RWPE1 (cell line): Measurements from ENCODE around the gene AIMP1.
"Not testable (repeated sequence)": the region's sequence is repeated elsewhere in the genome, so short reads cannot be mapped to it uniquely, and the experiment has no call there.

Experiments
- CTCF ChIA-PET: fragments of 350-600 bp; sonication (Branson Sonifier 250); formaldehyde crosslinking; extraction: SDS; loops from one replicate; lab custom pipeline; 2021; lab: Yijun Ruan, JAX
- POLR2A ChIA-PET: fragments of 400-600 bp; formaldehyde crosslinking; extraction: SDS; loops from one replicate; lab custom pipeline; 2020; ENCODE audit warnings: antibody characterized with exemption; ENCODE audit not compliant: low non-redundant PET; lab: Yijun Ruan, JAX
- DNase-seq: peaks from one replicate; pipeline ENCODE4 v3.0.0; 2012; ENCODE audit warnings: low spot score
- H3K27ac ChIP-seq: fragments of 450-650 bp; 2 replicates; pipeline ENCODE4 v1.5.1; 2017
- CTCF ChIP-seq: fragments of 450-650 bp; conservative IDR thresholded peaks from 2 replicates; pipeline ENCODE4 v1.5.1; 2017; ENCODE audit warnings: low read depth, mild to moderate bottlenecking

The AIMP1 gene

GRCh38 chr4:106371161-106371560 is 54.8 kb downstream of the AIMP1 start:
- no peak overlapping the region for H3K27ac ChIP-seq
- no peak for DNase-seq
- POLR2A ChIA-PET = no interaction called here
- no peak for TF ChIP-seq CTCF
- CTCF ChIA-PET = interaction anchor here (0.6 kb wide), 1 partner anchor 45 kb away, joined by 3 read pairs; no protein-coding TSS in a partner anchor

GRCh38 chr4:106373026-106373425 is 56.7 kb downstream of the AIMP1 start:
- H3K27ac ChIP-seq = no peak overlapping the region
- no peak for TF ChIP-seq CTCF
- no peak for DNase-seq
- ChIA-PET CTCF (interaction anchor here (0.7 kb wide), 1 partner anchor 382 kb away, joined by 3 read pairs; no protein-coding TSS in a partner anchor), POLR2A (no interaction called here)

- DNase-seq = no peak
- POLR2A ChIA-PET = no interaction called here
- CTCF ChIA-PET = interaction anchor here (0.6 to 2.0 kb wide), 3 partner anchors 11 to 803 kb away, joined by 3 to 9 read pairs (median 5); no protein-coding TSS in a partner anchor
- TF ChIP-seq CTCF = no peak
- H3K27ac ChIP-seq = no peak overlapping the region
Measured at GRCh38 chr4:106380179-106380578, 63.8 kb downstream of the AIMP1 start.

- POLR2A ChIA-PET = no interaction called here
- CTCF ChIA-PET = no interaction called here
- TF ChIP-seq CTCF = no peak
- no peak for DNase-seq
- no peak overlapping the region for H3K27ac ChIP-seq
Measured at GRCh38 chr4:106384878-106385277, 68.5 kb downstream of the AIMP1 start.

GRCh38 chr4:106385853-106386393 is 69.6 kb downstream of the AIMP1 start:
- TF ChIP-seq CTCF = no peak
- CTCF ChIA-PET = interaction anchor here (0.6 kb wide), 1 partner anchor 218 kb away, joined by 4 read pairs; no protein-coding TSS in a partner anchor
- no peak overlapping the region for H3K27ac ChIP-seq
- DNase-seq = no peak
- POLR2A ChIA-PET = no interaction called here

- POLR2A ChIA-PET = no interaction called here
- H3K27ac ChIP-seq = no peak overlapping the region
- CTCF ChIA-PET = no interaction called here
- no peak for DNase-seq
- TF ChIP-seq CTCF = no peak
Measured at GRCh38 chr4:106395582-106395981, 79.2 kb downstream of the AIMP1 start.

- H3K27ac ChIP-seq, CTCF ChIA-PET, POLR2A ChIA-PET, DNase-seq: not testable (repeated sequence)
Measured at GRCh38 chr4:106398898-106399297, 82.5 kb downstream of the AIMP1 start.
